Measurements from ENCODE around the gene ADAM23.
A peak's percentile ranks its signal among the peaks of the same experiment; 100 is the strongest.
"Not testable (repeated sequence)": the region's sequence is repeated elsewhere in the genome, so short reads cannot be mapped to it uniquely, and the experiment has no call there.

ADAM23 gene, protein sequence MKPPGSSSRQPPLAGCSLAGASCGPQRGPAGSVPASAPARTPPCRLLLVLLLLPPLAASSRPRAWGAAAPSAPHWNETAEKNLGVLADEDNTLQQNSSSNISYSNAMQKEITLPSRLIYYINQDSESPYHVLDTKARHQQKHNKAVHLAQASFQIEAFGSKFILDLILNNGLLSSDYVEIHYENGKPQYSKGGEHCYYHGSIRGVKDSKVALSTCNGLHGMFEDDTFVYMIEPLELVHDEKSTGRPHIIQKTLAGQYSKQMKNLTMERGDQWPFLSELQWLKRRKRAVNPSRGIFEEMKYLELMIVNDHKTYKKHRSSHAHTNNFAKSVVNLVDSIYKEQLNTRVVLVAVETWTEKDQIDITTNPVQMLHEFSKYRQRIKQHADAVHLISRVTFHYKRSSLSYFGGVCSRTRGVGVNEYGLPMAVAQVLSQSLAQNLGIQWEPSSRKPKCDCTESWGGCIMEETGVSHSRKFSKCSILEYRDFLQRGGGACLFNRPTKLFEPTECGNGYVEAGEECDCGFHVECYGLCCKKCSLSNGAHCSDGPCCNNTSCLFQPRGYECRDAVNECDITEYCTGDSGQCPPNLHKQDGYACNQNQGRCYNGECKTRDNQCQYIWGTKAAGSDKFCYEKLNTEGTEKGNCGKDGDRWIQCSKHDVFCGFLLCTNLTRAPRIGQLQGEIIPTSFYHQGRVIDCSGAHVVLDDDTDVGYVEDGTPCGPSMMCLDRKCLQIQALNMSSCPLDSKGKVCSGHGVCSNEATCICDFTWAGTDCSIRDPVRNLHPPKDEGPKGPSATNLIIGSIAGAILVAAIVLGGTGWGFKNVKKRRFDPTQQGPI

DNA sequence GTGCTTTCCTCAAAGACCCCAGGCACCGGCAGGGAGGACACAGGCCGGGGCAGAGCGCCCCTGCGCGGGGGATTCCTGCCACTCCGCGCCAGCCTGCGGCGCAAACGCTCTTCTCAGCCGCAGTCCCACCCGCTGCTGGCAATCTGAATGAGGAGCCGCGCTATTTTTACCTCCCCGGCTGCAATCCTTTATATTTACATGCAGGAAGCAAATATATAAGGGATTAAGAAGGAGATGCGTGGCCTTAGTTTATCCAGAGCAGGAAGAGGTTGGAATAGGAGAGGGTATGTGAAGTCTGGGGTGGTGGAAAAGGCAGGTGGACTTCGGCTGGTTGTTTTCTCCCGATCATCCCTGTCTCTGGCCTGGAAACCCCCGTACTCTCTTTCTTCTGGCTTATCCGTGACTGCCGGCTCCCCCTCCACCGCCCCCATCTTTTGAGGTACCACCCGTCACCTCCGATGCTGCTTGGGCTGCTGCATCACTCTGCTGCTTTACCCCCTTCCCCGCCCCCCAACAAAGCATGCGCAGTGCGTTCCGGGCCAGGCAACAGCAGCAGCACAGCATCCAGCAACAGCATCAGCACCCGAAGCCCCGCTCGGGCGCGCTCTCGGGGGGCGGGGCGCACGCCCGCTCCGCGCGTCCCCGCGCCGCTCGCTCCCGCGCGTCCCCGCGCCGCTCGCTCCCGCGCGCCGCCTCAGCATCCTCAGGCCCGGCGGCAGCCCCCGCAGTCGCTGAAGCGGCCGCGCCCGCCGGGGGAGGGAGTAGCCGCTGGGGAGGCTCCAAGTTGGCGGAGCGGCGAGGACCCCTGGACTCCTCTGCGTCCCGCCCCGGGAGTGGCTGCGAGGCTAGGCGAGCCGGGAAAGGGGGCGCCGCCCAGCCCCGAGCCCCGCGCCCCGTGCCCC lies at the start of gene ADAM23:
TSS of gene ADAM23 (plus strand) at position 700 of the 902 bp plus-strand sequence. CDS start 335 bp downstream, outside the sequence.
- peak; percentile 49 for DNase-seq (ENCODE audit: low spot score)
- H3K9me3 Mint-ChIP-seq, result no peaks in the 10 kb centered on the region
- H3K36me3 Mint-ChIP-seq (ENCODE audit: low read depth), result peaks cover 2% of the 10 kb centered on the region
- no peak within 1 kb of the TSS for H3K27ac Mint-ChIP-seq
- H3K4me1 Mint-ChIP-seq (ENCODE audit: low read depth), result peaks cover 13% of the 10 kb centered on the region
- H3K4me3 Mint-ChIP-seq, result peak within 1 kb of the TSS; percentile 84
- H3K27me3 Mint-ChIP-seq (ENCODE audit: low read depth), result peaks cover 81% of the 10 kb centered on the region

DNA sequence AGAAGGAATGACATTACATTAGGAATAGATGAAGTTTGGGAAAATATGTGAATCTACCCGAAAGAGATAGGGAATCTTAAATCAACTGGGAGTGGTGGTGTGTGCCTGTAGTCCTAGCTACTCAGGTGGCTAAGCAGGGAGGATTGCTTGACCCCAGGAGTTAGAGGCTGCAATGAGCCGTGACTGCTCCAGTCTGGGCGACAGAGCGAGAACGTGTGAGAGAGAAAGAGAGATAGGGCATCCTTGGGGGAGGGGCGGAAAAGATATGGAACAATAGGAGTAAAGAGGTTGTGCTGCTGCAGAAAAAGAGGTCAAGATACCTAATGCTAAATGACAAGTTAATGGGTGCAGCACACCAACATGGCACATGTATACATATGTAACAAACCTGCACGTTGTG lies 47.1 kb upstream of the ADAM23 start:
- Mint-ChIP-seq H3K4me3 (no peak overlapping the region), H3K27me3 (ENCODE audit: low read depth) (peaks cover 2% of the 10 kb centered on the region), H3K27ac (no peak overlapping the region), H3K4me1 (ENCODE audit: low read depth) (no peaks in the 10 kb centered on the region), H3K36me3 (ENCODE audit: low read depth) (no peaks in the 10 kb centered on the region), H3K9me3 (no peaks in the 10 kb centered on the region)
- no peak for DNase-seq (ENCODE audit: low spot score)

DNA sequence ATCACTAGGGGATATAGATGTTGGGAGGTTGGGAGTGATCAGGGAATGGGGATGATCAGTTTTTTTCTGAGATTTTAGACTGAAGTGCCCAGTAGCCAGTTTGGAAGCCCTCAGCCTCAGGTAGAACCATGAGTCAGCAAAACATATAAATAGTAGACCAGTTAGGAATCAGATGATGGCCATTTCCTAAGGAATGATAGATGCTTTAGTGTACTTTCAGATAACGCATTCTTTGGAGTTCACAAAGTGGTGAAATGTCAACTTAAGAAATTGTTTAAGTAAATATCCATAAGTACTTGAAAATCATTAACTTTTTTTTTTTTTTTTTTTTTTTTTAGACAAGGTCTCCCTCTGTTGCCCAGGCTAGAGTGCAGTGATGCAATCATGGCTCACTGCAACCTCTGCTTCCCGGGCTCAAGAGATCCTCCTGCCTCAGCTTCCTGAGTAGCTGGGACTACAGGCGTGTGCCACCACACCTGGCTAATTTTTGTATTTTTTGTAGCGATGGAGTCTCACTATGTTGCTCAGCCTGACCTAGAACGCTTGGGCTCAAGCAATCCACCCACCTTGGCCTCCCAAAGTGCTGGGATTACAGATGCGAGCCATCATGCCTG lies 40.3 kb upstream of the ADAM23 start:
- not testable (repeated sequence) for H3K9me3 Mint-ChIP-seq; H3K27me3 Mint-ChIP-seq (ENCODE audit: low read depth); DNase-seq (ENCODE audit: low spot score); H3K36me3 Mint-ChIP-seq (ENCODE audit: low read depth); H3K27ac Mint-ChIP-seq; H3K4me1 Mint-ChIP-seq (ENCODE audit: low read depth); H3K4me3 Mint-ChIP-seq

DNA sequence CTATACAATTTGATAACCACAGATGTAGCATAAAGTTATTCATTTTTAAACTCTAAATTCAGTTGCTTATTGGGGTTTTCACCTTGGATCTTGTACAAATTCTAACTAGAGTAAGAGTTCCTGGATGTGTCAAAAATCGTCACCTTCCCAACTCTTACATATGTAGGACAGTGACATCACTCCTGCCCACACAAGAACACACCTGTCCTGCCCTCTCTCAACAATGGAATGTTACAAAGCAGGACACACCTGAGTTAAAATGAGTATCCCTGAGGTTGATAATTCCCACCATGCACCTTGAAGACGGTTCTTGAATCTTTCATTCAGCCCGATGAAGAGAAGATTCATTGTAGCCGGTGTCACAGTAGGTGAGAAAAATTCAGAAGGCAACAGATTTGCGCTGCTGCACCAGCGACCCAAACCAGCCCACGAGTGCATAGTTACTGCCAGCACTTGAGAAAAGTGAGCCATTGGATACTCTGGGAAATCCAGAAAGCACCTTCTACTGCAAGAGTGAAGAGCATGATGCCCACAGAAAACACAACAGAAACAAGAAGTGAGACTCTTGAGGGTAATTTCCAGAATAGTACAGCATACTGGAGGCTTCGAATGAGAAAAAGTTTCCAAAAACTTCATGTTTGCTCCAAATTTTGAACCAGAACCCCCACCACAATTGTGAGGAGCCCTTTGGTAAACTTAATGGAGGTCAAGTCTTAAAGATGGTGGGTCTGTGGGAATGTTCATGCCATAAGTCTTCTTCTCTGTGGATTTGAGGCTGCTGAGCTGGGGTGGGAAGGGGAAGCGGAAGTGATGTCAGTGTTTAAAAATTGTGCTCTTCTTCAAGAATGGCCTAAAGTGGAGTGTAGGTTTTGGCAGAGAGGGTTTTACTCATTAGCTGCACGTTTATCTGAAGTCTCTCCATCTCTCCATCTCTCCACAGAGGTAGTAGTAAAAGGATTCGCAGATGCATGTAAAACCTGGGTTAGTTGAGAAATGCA lies 34.7 kb upstream of the ADAM23 start:
- no peak overlapping the region for H3K4me3 Mint-ChIP-seq
- no peaks in the 10 kb centered on the region for H3K9me3 Mint-ChIP-seq
- H3K27me3 Mint-ChIP-seq (ENCODE audit: low read depth), result peaks cover 11% of the 10 kb centered on the region
- H3K36me3 Mint-ChIP-seq (ENCODE audit: low read depth), result no peaks in the 10 kb centered on the region
- DNase-seq (ENCODE audit: low spot score), result no peak
- no peak overlapping the region for H3K27ac Mint-ChIP-seq
- no peaks in the 10 kb centered on the region for H3K4me1 Mint-ChIP-seq (ENCODE audit: low read depth)

DNA sequence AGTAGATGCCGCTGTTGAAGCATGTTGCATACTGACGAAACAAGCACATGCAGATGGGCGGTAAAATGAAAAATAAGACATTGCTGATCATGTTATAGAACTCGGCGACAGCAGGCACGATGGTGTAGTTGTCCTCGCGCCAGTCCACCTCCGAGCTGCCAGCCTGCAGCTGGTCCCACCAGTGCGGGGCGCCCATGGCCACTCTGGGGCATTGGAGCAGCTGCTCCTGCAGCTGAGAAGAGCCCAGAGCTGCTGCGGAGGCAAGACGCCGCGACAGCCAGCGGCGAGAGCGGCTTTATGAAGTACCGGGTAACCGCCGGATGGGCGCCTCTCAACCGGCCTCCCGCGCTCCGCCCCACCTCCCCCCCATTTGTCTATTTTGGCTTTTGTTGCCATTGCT lies 32.6 kb upstream of the ADAM23 start:
- peaks cover 15% of the 10 kb centered on the region for H3K27me3 Mint-ChIP-seq (ENCODE audit: low read depth)
- H3K9me3 Mint-ChIP-seq, result no peaks in the 10 kb centered on the region
- no peaks in the 10 kb centered on the region for H3K4me1 Mint-ChIP-seq (ENCODE audit: low read depth)
- H3K36me3 Mint-ChIP-seq (ENCODE audit: low read depth), result no peaks in the 10 kb centered on the region
- no peak for DNase-seq (ENCODE audit: low spot score)
- H3K4me3 Mint-ChIP-seq, result no peak overlapping the region
- no peak overlapping the region for H3K27ac Mint-ChIP-seq

DNA sequence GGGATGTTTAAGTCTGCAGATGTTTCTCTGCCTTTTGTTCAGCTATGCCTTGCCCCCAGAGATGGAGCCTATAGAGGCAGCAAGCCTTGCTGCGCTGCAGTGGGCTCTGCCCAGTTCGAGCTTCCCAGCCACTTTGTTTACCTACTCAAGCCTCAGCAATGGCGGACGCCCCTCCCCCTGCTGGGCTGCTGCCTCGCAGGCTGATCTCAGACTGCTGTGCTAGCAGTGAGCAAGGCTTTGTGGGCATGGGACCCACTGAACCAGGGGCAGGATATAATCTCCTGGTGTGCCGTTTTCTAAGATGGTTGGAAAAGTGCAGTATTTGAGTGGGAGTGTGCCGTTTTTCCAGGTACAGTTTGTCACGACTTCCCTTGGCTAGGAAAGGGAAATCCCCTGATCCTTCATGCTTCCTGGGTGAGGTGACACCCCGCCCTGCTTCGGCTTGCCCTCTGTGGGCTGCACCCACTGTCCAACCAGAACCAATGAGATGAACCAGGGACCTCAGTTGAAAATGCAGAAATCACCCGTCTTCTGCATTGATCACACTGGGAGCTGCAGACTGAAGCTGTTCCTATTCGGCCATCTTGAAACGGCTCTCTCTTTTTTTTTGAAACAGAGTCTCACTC lies 27.6 kb upstream of the ADAM23 start:
- no peaks in the 10 kb centered on the region for H3K4me1 Mint-ChIP-seq (ENCODE audit: low read depth)
- DNase-seq (ENCODE audit: low spot score), result no peak
- no peaks in the 10 kb centered on the region for H3K36me3 Mint-ChIP-seq (ENCODE audit: low read depth)
- H3K9me3 Mint-ChIP-seq, result no peaks in the 10 kb centered on the region
- H3K27ac Mint-ChIP-seq, result no peak overlapping the region
- H3K4me3 Mint-ChIP-seq, result no peak overlapping the region
- peaks cover 11% of the 10 kb centered on the region for H3K27me3 Mint-ChIP-seq (ENCODE audit: low read depth)

DNA sequence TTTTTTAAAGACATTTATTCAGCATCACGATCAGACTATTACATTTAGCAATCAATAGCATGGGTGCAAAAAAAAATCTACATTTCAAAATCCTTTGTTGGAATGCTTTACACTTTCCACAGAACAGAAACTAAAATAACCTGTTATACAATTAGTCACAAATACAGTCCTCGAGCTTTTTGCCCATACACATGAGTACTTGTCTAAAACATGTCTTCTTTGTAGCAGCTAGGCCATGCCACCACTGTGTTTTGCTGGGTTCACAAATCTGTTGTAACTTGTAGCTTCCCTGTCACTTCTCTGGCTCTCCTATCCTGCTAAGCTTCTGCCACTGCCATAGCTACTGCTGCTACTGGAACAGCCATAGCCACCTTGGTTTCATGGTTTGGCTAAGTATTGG lies 24.4 kb upstream of the ADAM23 start:
- Mint-ChIP-seq H3K27me3 (ENCODE audit: low read depth) (peaks cover 8% of the 10 kb centered on the region), H3K4me1 (ENCODE audit: low read depth) (no peaks in the 10 kb centered on the region), H3K36me3 (ENCODE audit: low read depth) (no peaks in the 10 kb centered on the region), H3K4me3 (no peak overlapping the region), H3K27ac (no peak overlapping the region), H3K9me3 (no peaks in the 10 kb centered on the region)
- no peak for DNase-seq (ENCODE audit: low spot score)

DNA sequence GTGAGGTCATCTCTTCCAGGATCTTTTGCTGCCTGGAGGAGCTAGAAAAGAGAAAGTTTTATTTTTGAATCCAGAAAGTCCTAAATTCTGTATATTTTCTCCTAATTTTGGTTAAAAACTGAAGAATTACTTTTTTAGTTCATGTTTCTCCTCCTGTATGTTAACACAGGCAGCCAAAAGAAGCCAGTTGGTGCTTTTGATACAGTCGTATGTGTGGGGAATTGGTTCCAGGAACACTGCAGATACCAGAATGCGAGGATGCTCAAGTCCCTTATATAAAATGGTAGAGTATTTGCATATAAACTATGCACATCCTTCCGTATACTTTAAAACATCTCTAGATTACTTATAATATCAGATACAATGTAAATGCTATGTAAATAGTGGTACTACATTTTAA lies 22.6 kb upstream of the ADAM23 start:
- peaks cover 5% of the 10 kb centered on the region for H3K27me3 Mint-ChIP-seq (ENCODE audit: low read depth)
- no peak overlapping the region for H3K4me3 Mint-ChIP-seq
- no peaks in the 10 kb centered on the region for H3K36me3 Mint-ChIP-seq (ENCODE audit: low read depth)
- no peak overlapping the region for H3K27ac Mint-ChIP-seq
- no peaks in the 10 kb centered on the region for H3K4me1 Mint-ChIP-seq (ENCODE audit: low read depth)
- DNase-seq (ENCODE audit: low spot score), result no peak
- no peaks in the 10 kb centered on the region for H3K9me3 Mint-ChIP-seq

DNA sequence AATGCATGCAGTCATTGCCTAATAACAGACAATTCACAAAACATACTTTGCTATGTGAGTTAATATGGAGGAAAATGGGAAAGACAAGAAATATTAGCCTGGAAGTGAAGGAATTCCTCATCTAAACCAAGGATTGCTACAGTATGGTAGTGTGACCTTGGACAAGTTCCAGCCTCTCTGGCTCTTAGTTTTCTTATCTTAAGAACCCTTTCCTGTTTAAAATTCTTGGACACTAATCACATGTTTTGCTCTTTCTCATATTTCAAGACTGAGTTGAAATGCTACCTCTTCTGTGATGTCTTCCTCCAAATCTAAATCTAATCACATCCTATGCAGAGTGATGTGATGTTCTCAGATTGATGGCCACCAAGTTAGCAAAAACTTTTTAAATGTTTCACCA lies 20.8 kb upstream of the ADAM23 start:
- no peak for DNase-seq (ENCODE audit: low spot score)
- no peak overlapping the region for H3K27ac Mint-ChIP-seq
- H3K4me1 Mint-ChIP-seq (ENCODE audit: low read depth), result no peaks in the 10 kb centered on the region
- H3K9me3 Mint-ChIP-seq, result no peaks in the 10 kb centered on the region
- H3K4me3 Mint-ChIP-seq, result no peak overlapping the region
- no peaks in the 10 kb centered on the region for H3K36me3 Mint-ChIP-seq (ENCODE audit: low read depth)
- H3K27me3 Mint-ChIP-seq (ENCODE audit: low read depth), result peaks cover 5% of the 10 kb centered on the region

DNA sequence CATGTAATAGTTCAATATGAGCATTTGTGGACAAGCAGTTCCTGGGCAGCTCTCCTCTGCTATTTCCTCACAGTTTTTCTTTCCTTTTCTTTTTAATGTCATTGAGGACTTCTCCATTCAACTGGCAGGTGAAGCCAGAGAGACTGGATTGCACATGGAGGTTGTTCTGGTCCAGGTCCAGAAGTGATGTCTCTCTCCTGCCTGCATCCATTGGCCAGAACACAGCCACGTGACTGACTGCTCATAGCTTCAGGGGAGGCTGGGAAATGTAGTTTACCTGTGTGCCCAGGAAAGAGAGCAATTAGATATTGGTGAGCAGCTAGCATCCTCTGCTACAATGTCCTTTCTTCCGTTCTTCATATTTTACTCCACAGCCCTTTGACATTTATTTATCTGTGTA lies 20.2 kb upstream of the ADAM23 start:
- DNase-seq (ENCODE audit: low spot score), result no peak
- no peaks in the 10 kb centered on the region for H3K36me3 Mint-ChIP-seq (ENCODE audit: low read depth)
- H3K4me1 Mint-ChIP-seq (ENCODE audit: low read depth), result no peaks in the 10 kb centered on the region
- H3K27ac Mint-ChIP-seq, result no peak overlapping the region
- H3K27me3 Mint-ChIP-seq (ENCODE audit: low read depth), result peaks cover 5% of the 10 kb centered on the region
- no peak overlapping the region for H3K4me3 Mint-ChIP-seq
- no peaks in the 10 kb centered on the region for H3K9me3 Mint-ChIP-seq

DNA sequence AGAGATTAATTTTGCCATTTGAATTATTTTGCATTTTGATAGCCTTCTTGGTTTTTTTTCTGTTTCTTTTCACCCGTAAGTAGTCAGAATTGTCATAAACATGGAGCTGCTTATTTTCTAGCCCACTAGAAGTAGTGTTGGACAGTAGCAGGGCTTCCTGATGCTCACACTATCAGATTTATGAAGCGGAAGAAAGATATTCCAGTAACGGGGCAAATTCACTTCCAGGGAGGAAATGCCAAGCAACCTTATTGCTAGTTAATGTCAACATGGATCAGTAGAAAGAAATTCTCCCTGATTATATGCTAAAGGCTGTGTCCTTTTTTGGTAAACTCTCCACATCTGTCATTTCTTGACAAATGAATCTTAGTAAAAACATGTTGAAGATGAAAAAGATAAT lies 19.2 kb upstream of the ADAM23 start:
- no peak overlapping the region for H3K4me3 Mint-ChIP-seq
- no peaks in the 10 kb centered on the region for H3K4me1 Mint-ChIP-seq (ENCODE audit: low read depth)
- H3K36me3 Mint-ChIP-seq (ENCODE audit: low read depth), result no peaks in the 10 kb centered on the region
- peaks cover 10% of the 10 kb centered on the region for H3K27me3 Mint-ChIP-seq (ENCODE audit: low read depth)
- no peak for DNase-seq (ENCODE audit: low spot score)
- no peak overlapping the region for H3K27ac Mint-ChIP-seq
- no peaks in the 10 kb centered on the region for H3K9me3 Mint-ChIP-seq

DNA sequence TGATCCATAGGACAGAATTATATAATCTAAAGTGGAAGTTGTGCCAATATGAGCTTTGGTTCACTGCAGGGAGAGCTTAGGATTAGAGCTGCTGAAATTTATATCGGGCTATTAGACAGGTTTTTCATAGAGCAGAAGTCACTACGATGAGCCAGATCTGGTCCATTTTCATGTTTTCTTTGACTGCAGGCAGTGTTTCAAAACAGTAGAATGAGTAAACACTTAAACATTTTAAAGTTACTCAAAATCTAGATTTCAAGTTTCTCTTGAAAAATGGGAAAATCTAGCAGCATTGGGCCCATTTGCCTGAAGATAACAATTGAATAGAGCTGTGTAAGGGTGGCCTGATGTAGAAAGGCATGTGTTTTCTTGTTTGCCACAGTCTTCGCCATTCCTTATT lies 14.5 kb upstream of the ADAM23 start:
- Mint-ChIP-seq H3K27me3 (ENCODE audit: low read depth) (peaks cover 10% of the 10 kb centered on the region), H3K36me3 (ENCODE audit: low read depth) (no peaks in the 10 kb centered on the region), H3K9me3 (no peaks in the 10 kb centered on the region), H3K4me3 (no peak overlapping the region), H3K4me1 (ENCODE audit: low read depth) (no peaks in the 10 kb centered on the region), H3K27ac (no peak overlapping the region)
- DNase-seq (ENCODE audit: low spot score), result no peak
